ENCODE data around the gene UNC45A. TPM values are rescaled to one million over a fixed set of nuclear protein-coding genes. Genes with fewer than 3 reads are reported as not detected.
A peak's percentile ranks its signal among the peaks of the same experiment; 100 is the strongest.
"Not testable (repeated sequence)": the region's sequence is repeated elsewhere in the genome, so short reads cannot be mapped to it uniquely, and the experiment has no call there.

UNC45A gene
- total and polyA plus RNA-seq, 12 donors: 19.2 to 28.0 (median 25.2) TPM

DNA sequence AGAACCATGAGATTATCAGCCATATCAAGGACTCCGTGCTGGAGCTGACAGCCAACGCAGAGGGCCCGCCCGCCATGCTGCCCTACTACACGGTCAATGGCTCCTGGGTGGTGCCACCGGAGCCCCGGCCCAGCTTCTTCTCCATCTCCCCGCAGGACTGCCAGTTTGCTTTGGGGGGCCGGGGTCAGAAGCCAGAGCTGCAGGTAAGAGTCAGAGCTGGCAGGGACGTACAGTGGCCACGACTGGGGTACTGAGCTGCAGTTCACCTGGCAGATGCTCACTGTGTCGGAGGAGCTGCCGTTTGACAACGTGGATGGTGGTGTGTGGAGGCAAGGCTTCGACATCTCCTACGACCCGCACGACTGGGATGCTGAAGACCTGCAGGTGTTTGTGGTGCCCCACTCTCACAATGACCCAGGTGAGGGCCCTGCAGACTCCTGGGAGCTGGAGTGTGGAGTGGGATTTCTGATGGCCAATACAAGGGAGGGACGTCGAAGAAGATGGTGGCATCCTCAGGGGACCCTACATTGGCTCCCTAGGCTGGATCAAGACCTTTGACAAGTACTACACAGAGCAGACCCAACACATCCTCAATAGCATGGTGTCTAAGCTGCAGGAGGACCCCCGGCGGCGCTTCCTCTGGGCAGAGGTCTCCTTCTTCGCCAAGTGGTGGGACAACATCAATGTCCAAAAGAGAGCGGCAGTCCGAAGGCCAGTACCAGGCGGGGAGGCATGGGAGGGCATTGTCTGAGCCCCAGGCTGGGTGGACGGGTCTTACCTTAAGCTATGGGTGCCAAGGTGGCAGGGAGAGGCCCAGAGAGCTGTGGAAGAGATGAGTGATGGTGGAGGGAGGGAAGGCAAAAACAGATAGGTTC lies 29.5 kb upstream of the UNC45A start:
- intact Hi-C loops (cut with DNase I): no loop called here
- no peaks in the 10 kb centered on the region for H3K9me3 ChIP-seq
- H3K4me3 ChIP-seq: no peak overlapping the region
- ATAC-seq: no peak
- peak overlapping the region in 2 of 10 donors; percentile 67 to 87 for H3K27ac ChIP-seq
- WGBS, 2 donors: 95% methylated on average over 28 of the region's 28 CpGs
- TF ChIP-seq, protein P1, sequence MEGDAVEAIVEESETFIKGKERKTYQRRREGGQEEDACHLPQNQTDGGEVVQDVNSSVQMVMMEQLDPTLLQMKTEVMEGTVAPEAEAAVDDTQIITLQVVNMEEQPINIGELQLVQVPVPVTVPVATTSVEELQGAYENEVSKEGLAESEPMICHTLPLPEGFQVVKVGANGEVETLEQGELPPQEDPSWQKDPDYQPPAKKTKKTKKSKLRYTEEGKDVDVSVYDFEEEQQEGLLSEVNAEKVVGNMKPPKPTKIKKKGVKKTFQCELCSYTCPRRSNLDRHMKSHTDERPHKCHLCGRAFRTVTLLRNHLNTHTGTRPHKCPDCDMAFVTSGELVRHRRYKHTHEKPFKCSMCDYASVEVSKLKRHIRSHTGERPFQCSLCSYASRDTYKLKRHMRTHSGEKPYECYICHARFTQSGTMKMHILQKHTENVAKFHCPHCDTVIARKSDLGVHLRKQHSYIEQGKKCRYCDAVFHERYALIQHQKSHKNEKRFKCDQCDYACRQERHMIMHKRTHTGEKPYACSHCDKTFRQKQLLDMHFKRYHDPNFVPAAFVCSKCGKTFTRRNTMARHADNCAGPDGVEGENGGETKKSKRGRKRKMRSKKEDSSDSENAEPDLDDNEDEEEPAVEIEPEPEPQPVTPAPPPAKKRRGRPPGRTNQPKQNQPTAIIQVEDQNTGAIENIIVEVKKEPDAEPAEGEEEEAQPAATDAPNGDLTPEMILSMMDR (IDR thresholded peaks at IDR 0.05): no peak
- DNase-seq: no peak
- H3K36me3 ChIP-seq: peaks cover 0 to 62% (median 43%) of the 10 kb centered on the region in 9 donors
- no peaks in the 10 kb centered on the region for H3K27me3 ChIP-seq
- H3K4me1 ChIP-seq: peaks cover 6 to 61% (median 43%) of the 10 kb centered on the region in 9 donors

DNA sequence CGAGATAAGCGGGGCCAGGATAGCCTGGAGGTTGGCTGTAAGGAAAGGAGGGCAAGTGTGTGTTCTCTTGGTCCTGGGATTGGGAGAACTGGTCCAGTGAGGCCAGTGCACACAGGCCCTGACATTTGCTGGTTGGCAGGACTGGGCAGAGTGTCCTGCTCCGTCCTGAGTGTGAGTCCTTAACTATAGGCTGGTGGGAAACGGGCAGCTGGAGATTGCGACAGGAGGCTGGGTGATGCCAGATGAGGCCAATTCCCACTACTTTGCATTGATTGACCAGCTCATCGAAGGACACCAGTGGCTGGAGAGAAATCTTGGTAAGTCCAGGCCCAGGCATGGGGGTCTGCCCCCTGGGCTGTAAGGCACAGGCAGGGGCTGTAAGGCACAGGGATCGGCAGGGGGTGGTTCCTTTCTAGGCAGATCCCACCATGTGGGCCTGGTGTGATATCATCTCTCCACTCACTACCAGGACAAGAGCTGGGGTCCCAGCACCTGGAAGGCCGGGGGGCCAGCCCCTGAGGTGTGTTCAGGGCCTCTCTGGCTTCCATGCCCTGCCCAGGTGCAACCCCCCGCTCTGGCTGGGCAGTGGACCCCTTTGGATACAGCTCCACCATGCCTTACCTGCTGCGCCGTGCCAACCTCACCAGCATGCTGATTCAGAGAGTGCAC lies 28.8 kb upstream of the UNC45A start:
- DNase-seq (no peak), ATAC-seq (no peak)
- Histone ChIP-seq H3K36me3 (peaks cover 0 to 70% (median 51%) of the 10 kb centered on the region in 9 donors), H3K4me1 (peaks cover 6 to 61% (median 43%) of the 10 kb centered on the region in 9 donors), H3K27me3 (no peaks in the 10 kb centered on the region), H3K27ac (peak overlapping the region in 5 of 10 donors; percentile 67 to 87 (median 77)), H3K4me3 (no peak overlapping the region), H3K9me3 (no peaks in the 10 kb centered on the region)
- intact Hi-C loops (cut with DNase I): no loop called here
- 96 to 97% methylated on average over 11 of the region's 11 CpGs for WGBS, 2 donors
- TF ChIP-seq, protein P1 (IDR thresholded peaks at IDR 0.05): no peak

DNA sequence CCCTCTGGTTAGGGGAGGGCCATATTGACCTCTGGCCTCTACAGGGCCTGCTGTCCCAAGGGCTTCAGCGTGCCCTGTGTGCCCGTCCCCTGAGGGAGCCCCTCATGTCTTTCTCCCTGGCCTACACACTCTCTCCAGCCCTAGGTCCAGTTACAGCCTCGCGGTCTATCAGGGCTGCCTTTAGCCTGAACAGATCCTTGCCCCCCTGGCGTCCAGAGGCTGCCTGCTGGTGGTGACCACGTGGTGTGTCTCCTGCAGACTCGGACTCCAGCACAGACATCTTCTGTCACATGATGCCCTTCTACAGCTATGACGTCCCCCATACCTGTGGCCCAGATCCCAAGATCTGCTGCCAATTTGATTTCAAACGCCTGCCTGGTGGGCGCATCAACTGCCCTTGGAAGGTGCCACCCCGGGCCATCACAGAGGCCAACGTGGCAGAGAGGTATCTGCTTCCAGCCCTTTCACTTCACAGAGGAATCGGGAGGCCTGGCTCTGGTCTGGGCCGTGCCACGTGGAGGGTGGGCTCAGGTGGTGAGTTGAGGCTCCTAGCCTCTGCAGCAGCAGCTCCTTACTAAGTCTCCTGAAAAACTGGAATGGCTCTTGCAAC lies 27.9 kb upstream of the UNC45A start:
- Histone ChIP-seq H3K9me3 (no peaks in the 10 kb centered on the region), H3K36me3 (peaks cover 0 to 78% (median 59%) of the 10 kb centered on the region in 9 donors), H3K4me3 (no peak overlapping the region), H3K4me1 (peaks cover 0 to 52% (median 36%) of the 10 kb centered on the region in 9 donors), H3K27ac (peak overlapping the region in 9 of 10 donors; percentile 56 to 87 (median 68)), H3K27me3 (no peaks in the 10 kb centered on the region)
- TF ChIP-seq, protein P1 (IDR thresholded peaks at IDR 0.05): no peak
- 69 to 79% methylated on average over 15 of the region's 15 CpGs for WGBS, 2 donors
- ATAC-seq: no peak
- intact Hi-C loops (cut with DNase I): no loop called here
- DNase-seq: no peak

DNA sequence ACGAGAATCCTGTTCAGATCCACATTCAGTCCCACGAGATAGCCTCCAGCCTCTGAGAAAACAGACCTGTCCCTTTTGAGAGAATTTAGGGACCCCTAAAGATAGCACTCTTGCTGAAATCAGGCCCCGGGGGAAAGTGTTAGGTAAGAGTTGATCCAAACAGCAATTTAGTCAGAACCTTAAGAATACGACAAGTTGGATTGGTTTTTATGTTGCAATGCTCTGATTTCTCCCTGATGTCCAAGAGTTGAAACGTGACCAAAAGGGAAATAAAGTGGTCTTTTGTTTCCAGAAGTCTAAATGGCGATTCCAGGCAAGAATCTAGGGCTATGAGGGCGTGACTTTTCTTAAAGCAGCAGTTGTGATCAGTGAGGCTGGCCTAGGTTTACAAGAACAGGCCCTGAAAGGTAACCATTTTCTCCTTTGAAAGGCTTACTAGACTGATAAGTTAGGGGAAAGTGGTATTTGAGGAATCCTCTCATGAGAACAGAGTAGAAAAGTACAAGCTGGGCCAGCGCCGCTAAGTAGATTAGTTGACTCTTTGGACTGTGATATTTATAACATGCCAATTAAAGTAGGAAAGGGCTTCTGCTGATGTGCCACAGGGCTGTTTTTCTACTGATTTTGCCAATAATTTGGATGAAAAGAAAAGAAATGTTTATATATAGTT lies 27.1 kb upstream of the UNC45A start:
- 45 to 52% methylated on average over 9 of the region's 9 CpGs for WGBS, 2 donors
- ATAC-seq (peak in 5 of 8 donors; percentile 10 to 48 (median 27)), DNase-seq (no peak)
- TF ChIP-seq, protein P1 (IDR thresholded peaks at IDR 0.05): no peak
- Histone ChIP-seq H3K4me1 (peaks cover 0 to 52% (median 36%) of the 10 kb centered on the region in 9 donors), H3K4me3 (no peak overlapping the region), H3K9me3 (no peaks in the 10 kb centered on the region), H3K36me3 (peaks cover 0 to 86% (median 67%) of the 10 kb centered on the region in 9 donors), H3K27me3 (no peaks in the 10 kb centered on the region), H3K27ac (peak overlapping the region in 9 of 10 donors; percentile 56 to 87 (median 68))
- intact Hi-C loops (cut with DNase I): no loop called here

DNA sequence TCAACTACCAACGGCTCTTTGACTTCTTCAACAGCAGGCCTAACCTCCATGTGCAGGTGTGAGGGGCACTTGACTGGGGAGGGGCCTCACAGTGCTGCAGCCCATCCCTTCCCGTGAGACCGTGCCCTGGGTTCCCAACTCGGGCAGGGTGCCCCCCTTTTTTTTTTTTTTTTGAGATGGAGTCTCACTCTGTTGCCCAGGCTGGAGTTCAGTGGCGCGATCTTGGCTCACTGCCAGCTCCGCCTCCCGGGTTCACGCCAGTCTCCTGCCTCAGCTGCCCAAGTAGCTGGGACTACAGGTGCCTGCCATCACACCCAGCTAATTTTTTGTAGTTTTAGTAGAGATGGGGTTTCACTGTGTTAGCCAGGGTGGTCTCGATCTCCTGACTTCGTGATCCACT lies 25.6 kb upstream of the UNC45A start:
- 84 to 91% methylated on average over 11 of the region's 11 CpGs for WGBS, 2 donors
- H3K27me3 ChIP-seq: not testable (repeated sequence)

More for the DNA sequence above, 25.6 kb upstream of the UNC45A start:
- H3K4me3 ChIP-seq; ATAC-seq; intact Hi-C loops (cut with DNase I); DNase-seq; H3K9me3 ChIP-seq: not testable (repeated sequence)
- Histone ChIP-seq H3K36me3 (peaks cover 0 to 100% (median 80%) of the 10 kb centered on the region in 9 donors), H3K27ac (peak overlapping the region in 1 of 10 donors; percentile 64), H3K4me1 (peaks cover 0 to 37% (median 28%) of the 10 kb centered on the region in 9 donors)
